Stimulated activated CD8-positive, alpha-beta memory T cell treated with anti-CD3 and anti-CD28 coated beads, Interleukin-7, amount 100 ng/mL, for 1 hour (primary cell): ENCODE measurements around the gene TMEFF1.

Source experiments
- DNase-seq, 2 donors: peaks; one replicate each; pipeline ENCODE4 v3.0.0-alpha.2; 2020; ENCODE audit warnings: low read depth in 2 of 2

Gene TMEFF1

GRCh38 chr9:100602342-100602801 is 129.4 kb downstream of the TMEFF1 start:
- no peak for DNase-seq

DNA sequence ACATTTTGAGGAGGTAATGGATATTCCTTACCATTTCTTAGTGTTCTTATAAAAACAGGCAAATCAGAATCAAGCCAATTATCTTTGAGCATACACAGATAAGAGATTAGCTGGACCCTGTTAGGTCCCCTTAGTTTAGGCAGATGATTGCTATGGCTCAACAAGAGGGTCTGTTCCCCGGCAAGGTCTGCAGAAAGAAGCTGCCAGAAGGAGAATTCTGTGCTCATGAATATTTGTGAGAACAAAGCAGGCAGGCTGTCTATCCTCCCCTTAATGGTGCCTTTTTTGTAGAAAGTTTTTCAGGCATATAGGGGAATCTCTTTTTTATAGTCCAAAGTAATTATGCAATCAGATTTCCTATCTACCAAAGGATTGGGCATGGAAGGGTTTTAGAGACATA is 132.5 kb downstream of the TMEFF1 start:
- no peak for DNase-seq

GRCh38 chr9:100619194-100619593 is 146.2 kb downstream of the TMEFF1 start:
- DNase-seq: no peak

- DNase-seq: no peak
Observed at GRCh38 chr9:100619665-100620064, 146.7 kb downstream of the TMEFF1 start.

GRCh38 chr9:100623969-100624368 is 151.0 kb downstream of the TMEFF1 start:
- no peak for DNase-seq

- DNase-seq: no peak
Observed at GRCh38 chr9:100626949-100627348, 154.0 kb downstream of the TMEFF1 start.
